HG02623 (cell line): ENCODE results near the gene E4F1.
"Not testable (repeated sequence)": the region's sequence is repeated elsewhere in the genome, so short reads cannot be mapped to it uniquely, and the experiment has no call there.

Experiments used
- ATAC-seq: cut with Tn5 transposase; IDR thresholded peaks from one replicate; pipeline ENCODE4 v1.9.1; 2021; ENCODE audit warnings: moderate library complexity; ENCODE audit not compliant: unreplicated experiment

E4F1 gene

DNA sequence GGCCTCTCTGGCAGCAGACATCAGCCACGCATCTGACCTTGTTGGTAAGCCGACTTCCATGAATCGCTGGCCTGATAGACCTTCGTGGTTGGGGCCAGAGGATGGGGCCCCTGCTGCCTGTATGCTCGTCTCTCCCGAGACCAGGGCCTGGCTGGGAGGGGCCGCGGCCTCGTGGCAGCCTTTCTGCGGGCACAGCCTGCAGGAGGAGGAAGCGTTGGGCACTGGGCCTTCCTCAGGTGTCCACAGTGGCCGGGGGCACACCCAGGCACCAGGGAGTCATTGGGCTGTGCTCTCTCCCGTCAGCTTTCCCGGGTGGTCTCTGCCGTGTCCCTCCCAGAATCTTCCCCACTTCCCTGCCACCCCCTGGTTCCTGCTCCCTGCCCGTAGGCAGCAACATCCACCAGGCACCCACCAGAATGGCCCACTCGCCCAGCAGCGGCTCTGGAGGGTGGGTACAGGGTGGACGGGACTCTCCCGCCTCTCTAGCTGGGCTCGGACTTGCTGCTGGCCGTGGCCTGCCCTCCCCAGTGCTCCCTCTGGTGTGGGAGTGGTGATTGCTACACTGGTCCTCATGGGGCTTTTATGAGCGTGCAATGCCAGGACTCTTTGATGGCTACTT, 6.3 kb downstream of the E4F1 start:
- ATAC-seq: no peak

DNA sequence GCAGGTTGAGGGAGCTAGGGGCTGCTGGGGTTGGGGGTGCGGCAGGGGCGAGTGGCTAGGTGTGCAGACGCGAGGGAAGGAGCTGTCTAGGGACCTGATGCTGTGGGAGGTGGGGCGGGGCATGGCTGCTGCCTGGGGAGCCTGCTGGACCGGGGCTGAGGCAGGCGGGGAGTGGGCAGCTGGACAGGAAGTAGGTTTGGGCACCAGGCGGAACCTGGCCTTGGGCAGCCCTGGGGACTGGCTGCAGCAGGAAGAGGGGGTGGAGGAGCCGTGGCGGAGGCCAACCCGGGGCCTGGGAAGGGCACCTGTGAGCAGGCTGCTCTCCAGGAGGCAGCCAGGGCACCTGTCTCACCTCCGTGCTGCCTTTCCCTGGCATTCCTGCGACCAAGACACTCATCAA, 7.0 kb downstream of the E4F1 start:
- no peak for ATAC-seq

DNA sequence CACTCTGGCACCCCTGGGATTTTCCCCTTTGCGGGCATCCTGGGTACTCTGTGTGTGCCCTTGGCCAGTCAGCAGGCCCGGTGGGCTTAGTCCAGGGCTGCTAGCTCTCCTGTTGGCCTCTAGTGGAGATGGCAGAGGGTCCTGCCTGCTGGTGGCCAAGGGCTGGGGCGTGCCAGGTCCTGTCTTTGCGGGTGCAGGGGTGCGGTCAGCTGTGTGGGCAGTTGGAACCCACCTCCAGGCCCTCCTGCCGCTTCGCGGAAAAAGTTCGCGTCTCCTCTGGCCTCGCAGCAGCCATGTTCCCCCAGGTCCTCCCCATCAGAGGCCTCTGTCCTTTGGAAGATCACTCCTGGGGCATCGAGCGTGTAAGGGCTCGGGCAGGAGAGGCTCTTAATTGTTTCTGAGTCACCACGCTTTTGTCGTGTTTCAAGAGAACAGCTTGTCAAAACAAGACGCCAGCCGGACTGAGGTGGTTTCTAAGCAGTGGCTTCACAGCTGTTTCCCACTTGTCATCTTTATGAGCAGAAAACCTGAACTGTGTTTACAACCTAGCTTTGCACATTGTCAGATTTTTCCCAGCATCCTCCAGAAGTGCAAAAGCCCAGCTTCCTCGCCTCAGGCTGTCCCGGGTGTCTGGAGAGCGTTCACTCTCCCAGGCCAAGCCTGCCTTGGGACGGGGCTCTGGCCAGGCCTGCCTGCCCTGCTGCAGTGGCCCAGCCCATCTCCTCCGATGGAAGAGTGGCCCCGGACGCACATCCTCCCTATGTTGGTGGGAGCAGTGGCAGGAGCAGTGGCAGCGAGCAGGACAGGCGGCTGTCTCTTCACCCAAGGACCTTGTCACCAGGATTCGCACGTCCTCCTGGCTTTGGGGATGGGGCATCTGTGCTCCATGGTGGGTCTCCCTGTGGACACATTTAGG, 7.9 kb downstream of the E4F1 start:
- ATAC-seq: no peak

DNA sequence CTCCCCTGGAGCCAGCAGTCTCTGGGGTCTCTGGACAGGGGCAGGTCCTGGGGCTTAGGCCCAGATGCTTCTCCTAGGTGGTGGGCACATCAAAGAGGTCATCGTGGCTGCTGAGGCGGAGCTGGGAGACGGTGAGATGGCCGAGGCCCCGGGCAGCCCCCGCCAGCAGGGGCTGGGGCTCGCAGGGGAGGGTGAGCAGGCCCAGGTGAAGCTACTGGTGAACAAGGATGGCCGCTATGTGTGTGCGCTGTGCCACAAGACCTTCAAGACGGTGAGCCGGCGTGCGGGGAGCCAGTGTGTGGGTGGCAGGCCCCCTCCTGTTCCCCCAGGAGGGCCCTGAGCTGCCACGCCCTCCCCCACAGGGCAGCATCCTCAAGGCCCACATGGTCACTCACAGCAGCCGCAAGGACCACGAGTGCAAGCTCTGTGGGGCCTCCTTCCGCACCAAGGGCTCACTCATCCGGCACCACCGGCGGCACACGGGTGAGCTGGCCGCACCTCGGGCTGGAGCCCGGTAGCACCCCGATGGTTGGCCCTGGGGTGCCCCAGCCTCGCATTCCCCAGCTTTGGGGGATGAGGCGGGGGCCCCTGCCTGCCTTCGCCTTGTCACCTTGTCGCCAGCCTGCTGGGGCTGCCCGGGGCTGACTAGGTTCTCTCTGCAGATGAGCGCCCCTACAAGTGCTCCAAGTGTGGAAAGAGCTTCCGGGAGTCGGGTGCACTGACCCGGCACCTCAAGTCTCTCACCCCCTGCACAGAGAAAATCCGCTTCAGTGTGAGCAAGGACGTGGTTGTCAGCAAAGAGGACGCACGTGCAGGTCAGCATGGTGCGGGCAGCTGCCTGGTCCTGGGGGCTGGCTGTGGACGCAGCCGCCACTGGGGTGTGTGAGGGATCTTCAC, 9.0 kb downstream of the E4F1 start:
- ATAC-seq: no peak

DNA sequence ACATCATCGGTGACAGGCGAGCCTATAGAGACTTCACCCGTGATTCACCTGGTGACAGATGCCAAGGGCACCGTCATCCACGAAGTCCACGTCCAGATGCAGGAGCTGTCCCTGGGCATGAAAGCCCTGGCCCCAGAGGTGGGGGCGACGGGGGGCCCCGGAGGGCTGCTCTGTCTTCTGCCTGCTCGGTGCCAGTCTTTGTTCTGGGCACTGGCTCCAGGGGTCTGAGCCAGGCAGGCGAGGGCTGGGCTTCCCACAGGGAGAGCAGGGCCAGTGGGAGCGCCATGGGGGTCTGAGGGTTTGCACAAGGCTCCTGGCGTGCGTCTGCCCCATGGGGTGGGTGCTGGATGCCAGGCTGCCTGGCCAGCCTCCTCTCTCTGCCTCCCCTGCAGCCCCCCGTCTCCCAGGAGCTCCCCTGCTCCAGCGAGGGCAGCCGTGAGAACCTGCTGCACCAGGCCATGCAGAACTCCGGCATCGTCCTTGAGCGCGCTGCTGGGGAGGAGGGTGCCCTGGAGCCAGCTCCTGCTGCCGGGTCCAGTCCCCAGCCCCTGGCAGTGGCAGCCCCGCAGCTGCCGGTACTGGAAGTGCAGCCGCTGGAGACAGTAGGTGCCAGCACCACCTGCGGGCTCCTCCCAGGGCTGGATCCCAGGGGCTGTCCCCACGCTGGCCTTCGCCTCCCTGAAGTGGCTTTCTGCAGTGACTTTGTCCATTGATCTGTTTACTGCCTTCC, 9.8 kb downstream of the E4F1 start:
- ATAC-seq: no peak

DNA sequence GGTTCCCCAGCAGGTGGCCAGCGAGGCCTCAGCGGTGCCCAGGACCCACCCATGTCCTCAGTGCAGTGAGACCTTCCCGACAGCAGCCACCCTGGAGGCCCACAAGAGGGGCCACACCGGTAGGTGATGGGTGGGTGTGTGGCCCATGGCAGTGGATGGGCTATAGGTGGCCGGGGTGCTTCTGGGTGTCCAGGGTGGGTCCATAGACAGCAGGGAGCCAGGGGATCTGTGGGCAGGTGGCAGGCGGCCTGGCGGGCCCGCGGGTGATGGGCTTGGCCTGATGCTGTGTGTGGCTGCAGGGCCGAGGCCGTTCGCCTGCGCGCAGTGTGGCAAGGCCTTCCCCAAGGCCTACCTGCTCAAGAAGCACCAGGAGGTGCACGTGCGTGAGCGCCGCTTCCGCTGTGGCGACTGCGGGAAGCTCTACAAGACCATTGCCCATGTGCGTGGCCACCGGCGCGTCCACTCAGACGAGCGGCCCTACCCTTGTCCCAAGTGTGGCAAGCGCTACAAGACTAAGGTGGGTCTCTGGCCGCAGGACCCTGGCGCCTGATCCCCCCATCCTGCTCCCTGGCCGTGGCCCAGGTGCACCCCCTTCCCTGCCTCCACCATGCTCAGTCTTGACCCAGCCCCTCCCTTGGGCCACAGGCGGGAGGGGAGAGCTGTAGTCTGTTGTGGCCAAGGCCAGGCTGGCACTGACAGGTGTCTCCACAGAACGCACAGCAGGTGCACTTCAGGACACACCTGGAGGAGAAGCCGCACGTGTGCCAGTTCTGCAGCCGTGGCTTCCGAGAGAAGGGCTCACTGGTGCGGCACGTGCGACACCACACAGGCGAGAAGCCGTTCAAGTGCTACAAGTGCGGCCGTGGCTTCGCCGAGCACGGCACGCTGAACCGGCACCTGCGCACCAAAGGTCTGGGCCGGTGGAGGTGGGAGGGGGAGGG, 10.8 kb downstream of the E4F1 start:
- no peak for ATAC-seq

DNA sequence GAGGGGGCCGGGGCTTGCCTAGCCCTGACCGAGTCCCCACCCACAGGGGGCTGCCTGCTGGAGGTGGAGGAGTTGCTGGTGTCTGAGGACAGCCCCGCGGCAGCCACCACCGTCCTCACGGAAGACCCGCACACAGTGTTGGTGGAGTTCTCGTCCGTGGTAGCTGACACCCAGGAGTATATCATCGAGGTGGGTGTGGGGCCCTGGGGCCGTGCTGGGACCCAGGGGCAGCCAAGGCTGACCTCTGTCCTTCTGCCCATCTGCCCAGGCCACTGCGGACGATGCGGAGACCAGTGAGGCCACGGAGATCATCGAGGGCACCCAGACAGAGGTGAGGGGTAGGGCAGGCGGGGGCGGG, 11.4 kb downstream of the E4F1 start:
- ATAC-seq: no peak

DNA sequence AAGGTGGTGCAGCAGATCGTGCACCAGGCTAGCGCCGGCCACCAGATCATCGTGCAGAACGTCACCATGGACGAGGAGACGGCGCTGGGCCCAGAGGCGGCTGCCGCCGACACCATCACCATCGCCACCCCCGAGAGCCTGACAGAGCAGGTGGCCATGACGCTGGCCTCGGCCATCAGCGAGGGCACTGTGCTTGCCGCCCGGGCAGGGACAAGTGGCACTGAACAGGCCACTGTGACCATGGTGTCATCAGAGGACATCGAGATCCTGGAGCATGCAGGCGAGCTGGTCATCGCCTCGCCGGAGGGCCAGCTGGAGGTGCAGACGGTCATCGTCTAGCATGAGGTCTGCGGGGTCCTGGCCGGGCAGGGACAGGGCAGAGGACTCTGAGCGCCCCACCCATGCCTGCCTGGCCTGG, 11.9 kb downstream of the E4F1 start:
- ATAC-seq: no peak

DNA sequence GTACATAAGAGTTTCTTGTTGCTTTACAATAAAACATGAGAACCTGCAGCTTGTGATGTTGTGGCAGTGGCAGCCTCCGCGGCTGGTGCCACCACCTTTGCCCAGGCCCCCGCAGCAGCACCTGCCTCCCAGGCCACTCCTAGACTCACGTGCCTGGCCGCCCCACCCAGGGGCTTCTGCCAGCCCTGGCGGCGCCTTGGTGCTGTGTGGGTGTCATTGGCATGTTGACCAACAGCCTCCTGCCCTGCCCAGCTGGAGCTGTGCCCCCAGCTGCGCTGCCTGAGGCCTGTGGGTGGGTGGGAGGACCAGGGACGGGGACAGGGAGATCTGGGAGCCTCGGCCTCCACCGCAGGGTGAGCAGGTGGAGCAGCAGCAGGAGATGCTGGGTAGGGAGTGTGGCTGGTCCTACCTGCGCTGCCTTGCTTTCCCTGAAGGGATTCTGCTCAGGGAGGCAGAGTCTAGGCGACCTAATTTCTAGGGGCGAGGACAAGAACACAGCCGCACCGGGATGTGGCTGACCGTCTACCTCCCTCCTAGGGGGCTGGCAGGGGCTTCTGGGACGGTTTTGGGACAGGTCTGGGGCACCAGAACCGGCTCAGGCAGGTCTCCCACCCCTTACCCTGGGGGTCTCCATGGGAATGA, 12.4 kb downstream of the E4F1 start:
- no peak for ATAC-seq

DNA sequence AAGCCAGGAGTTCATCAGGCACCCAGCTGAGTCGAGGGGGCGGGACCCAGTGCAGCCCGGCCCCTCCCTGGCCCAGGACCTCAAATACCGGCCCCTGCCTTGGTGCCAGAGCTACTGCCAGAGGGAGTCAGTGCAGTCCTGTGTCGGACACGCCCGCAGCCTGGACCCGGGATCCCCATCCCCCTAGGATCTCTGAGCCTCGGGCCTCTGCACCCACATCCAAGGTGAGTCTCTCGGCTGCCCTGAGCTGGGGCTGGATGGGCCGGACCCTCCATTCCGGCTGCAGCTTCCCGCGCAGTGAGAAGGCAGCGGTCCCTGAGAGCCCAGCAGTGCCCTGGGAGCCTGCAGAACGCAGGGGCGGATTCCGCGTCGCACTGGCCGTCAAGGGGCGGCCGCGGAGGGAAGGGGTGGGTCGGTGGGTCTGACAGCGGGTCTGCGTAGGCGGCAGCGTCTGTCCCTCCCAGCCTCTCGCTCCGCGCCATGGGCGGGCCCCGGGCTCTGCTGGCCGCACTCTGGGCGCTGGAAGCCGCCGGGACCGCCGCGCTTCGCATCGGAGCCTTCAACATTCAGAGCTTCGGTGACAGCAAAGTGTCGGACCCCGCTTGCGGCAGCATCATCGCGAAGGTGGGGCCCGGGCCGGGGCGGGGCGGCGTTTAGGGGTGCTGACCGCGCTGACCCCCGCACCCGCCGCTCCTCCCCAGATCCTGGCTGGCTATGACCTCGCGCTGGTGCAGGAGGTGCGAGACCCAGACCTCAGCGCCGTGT, 13.1 kb downstream of the E4F1 start, which contains the start of gene DNASE1L2:
Gene DNASE1L2, plus strand, starts transcription at position 108 of the 765 bp plus-strand sequence. Its CDS starts 373 bp downstream, at position 481.
- ATAC-seq: no peak

DNA sequence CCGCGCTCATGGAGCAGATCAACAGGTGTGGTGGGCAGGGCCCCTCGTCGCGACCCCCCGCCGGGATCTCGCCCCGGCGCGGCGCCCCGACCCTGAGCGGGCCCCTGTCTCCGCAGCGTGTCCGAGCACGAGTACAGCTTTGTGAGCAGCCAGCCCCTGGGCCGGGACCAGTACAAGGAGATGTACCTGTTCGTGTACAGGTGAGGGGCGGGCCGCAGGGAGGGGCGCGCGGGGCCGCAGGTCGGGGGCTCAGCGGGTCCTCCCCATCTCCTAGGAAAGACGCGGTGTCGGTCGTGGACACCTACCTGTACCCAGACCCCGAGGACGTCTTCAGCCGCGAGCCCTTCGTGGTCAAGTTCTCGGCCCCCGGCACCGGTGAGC, 13.7 kb downstream of the E4F1 start:
- ATAC-seq: no peak

DNA sequence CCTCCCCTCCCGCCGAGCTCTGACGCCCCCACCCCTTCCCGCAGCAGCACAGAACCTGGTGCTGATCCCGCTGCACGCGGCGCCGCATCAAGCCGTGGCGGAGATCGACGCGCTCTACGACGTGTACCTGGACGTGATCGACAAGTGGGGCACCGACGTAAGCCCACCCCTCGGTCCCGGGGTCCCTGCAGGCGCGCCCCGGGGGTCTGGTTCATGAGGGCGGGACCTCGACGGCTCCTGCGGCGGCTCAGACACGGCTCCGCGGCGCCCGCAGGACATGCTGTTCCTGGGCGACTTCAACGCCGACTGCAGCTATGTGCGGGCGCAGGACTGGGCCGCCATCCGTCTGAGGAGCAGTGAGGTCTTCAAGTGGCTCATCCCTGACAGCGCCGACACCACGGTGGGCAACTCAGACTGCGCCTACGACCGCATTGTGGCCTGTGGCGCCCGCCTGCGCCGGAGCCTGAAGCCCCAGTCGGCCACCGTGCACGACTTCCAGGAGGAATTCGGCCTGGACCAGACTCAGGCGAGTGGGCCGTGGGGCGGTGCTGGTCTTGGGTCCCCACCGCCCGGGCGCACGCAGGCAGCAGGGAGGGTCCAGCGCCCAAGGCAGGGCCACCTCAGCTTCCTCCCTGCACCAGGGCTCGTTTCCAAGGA, 14.2 kb downstream of the E4F1 start:
- ATAC-seq: no peak

DNA sequence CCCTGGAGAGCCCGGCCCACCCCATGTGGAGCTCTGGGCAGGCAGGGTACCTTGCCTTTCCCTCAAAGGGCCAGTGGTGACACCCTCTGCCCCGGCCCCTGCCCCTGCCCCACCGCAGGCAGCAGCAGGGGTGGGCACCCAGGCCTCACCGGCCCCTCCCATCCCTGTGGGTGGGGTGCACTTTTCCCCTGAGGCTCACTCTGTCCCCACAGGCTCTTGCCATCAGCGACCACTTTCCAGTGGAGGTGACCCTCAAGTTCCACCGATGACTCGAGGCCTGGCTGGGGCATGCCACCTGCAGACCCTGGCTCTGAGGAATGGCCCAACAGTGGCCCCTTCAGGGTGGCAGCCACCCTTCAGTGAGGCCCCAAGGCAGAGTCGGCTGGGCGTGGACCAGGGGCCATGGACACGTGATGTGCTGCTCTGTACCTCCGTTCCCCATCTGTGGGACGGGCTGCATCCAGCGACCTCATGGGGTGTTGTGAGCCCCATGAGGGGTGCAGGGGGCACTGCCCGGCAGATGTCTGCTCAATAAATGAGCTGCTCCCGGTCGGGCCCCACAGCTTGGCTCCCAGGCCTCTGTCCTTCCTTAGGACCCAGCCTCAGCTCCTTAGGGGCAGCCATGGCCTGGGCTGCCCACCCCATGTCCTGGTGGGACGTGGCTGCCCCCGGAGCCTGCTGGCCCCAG, 14.9 kb downstream of the E4F1 start:
- ATAC-seq: no peak

DNA sequence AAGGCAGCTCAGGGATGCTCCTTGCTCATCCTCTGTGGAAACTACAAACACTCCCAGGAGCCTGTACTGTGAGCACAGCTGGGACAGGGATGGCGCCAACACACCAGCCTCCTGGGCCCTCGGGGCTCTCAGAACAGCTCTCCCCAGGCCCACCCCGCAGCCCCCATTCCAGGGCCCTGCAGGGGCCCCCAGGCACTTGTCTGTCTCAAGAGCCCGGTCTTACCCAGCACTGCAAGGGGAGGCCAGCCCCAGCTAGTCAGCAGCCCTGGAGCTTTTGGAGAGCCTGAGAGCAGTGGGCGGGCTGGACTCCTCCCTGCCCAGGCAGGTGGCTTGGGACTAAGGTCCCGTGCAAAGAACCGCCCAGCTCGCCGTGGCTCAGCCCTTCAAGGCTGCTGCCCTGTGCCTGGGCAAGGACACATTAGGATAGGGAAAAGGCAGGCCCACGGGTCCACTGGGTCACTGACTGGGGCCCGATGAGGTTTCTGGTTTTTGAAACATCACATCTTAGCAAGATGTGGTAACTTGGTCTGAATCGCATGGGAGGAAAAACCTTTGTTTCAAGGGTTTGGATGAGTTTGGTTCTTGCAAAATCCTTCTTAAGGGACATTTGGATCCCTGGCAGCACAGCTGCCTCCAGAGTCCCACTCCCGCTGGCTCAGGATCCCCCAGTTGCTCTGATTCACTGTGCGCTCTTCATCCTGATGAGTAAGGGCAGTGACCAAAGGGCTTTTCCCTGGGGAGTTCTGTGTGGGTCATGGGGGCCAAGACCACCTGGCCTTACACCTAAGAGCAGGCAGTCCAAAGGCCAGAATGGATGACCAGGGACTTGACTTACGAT, 15.7 kb downstream of the E4F1 start:
- no peak for ATAC-seq

DNA sequence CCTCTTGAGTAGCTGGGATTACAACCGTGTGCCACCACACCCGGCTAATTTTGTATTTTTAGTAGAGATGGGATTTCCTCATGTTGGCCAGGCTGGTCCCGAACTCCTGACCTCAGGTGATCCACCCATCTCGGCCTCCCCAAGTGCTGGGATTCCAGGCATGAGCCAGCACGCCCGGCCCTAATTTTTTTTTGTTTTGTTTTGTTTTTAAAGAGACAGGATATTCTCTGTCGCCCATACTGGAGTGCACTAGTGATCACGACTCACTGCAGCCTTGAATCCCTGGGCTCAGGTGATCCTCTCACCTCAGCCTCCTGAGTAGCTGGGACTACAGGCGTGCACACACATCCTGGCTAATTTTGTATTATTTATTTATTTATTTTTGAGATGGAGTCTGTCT, 16.9 kb downstream of the E4F1 start:
- ATAC-seq: not testable (repeated sequence)

DNA sequence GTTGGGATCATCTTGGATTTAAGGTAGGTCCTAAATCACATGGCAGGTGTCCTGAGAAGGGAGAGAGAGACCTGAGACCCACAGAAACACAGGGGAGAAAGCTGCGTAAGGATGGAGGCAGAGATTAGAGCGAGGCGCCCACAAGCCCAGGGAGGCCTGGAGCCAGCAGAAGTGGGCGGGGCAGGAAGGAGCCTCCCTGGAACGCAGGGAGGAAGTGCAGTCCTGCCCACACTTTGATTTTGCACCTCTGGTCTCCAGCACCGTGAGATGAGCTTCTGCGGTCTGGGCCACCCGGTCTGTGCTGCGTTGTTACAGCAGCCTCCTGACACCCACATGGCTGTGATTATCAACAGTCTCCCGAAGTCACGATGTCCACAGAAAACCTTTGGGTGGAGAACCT, 19.2 kb downstream of the E4F1 start:
- no peak for ATAC-seq
